Omental fat pad (tissue), 4 donors: Measurements from ENCODE around the gene ADGRG7. TPM values are rescaled to one million over a fixed set of nuclear protein-coding genes. Genes with fewer than 3 reads are reported as not detected.
A peak's percentile ranks its signal among the peaks of the same experiment; 100 is the strongest.

ENCODE experiments used
- ATAC-seq: fragments of 150-250 bp; one replicate; pipeline ENCODE4 v1.9.1; 2016; ENCODE audit warnings: mild to moderate bottlenecking, moderate library complexity; ENCODE audit not compliant: low FRiP score
- DNase-seq: peaks from one replicate; pipeline ENCODE4 v3.0.0-alpha.2; 2019; ENCODE audit warnings: low spot score
- total RNA-seq, 4 donors: library from RNA; depleted of rRNA; stranded (reverse); fragments of >200 nt; gene quantifications; one replicate each; pipeline ENCODE4 v1.1.0, GENCODE V29; 2016
- TF ChIP-seq, protein P1 (sequence below), 3 donors: fragments of 450-650 bp; IDR thresholded peaks; one replicate each; pipeline ENCODE4 v1.5.1; 2016 to 2017; ENCODE audit warnings: antibody characterized with exemption in 3 of 3, mild to moderate bottlenecking in 3 of 3, moderate library complexity in 2 of 3

Gene ADGRG7
- total RNA-seq, 4 donors from 2014 or later, result not detected

GRCh38 chr3:100702082-100702979 is 92.9 kb downstream of the ADGRG7 start:
- ATAC-seq, result no peak
- TF ChIP-seq, protein P1, sequence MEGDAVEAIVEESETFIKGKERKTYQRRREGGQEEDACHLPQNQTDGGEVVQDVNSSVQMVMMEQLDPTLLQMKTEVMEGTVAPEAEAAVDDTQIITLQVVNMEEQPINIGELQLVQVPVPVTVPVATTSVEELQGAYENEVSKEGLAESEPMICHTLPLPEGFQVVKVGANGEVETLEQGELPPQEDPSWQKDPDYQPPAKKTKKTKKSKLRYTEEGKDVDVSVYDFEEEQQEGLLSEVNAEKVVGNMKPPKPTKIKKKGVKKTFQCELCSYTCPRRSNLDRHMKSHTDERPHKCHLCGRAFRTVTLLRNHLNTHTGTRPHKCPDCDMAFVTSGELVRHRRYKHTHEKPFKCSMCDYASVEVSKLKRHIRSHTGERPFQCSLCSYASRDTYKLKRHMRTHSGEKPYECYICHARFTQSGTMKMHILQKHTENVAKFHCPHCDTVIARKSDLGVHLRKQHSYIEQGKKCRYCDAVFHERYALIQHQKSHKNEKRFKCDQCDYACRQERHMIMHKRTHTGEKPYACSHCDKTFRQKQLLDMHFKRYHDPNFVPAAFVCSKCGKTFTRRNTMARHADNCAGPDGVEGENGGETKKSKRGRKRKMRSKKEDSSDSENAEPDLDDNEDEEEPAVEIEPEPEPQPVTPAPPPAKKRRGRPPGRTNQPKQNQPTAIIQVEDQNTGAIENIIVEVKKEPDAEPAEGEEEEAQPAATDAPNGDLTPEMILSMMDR (IDR thresholded peaks at IDR 0.05), result no peak
- DNase-seq, result no peak

GRCh38 chr3:100702980-100703345 is 93.6 kb downstream of the ADGRG7 start:
- no peak for ATAC-seq
- TF ChIP-seq, protein P1 (IDR thresholded peaks at IDR 0.05), result no peak
- no peak for DNase-seq

GRCh38 chr3:100703865-100704264 is 94.5 kb downstream of the ADGRG7 start:
- ATAC-seq, result no peak
- DNase-seq, result no peak

GRCh38 chr3:100706365-100706764 is 97.0 kb downstream of the ADGRG7 start:
- DNase-seq (no peak), ATAC-seq (no peak)
- TF ChIP-seq, protein P1 (IDR thresholded peaks at IDR 0.05), result no peak

More at GRCh38 chr3:100703865-100704264, 94.5 kb downstream of the ADGRG7 start:
- TF ChIP-seq, protein P1 (IDR thresholded peaks at IDR 0.05), result no peak

DNA sequence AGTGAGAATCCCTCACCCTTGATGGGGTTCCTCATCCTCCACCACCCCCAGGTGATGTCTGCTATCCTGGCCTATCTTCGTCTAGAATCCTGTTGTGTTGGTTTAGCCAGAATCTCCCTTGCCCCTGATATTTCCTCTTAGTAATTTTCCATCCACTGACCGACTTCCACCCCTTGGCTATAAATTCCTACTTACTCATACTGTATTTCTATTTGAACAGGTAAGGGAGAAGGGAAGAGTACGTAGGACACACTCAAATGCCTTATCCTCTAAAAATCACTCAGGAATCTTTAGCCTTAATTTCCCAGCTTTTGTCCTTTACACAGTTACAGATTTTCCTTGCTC is 99.2 kb downstream of the ADGRG7 start:
- no peak for DNase-seq
- no peak for ATAC-seq

DNA sequence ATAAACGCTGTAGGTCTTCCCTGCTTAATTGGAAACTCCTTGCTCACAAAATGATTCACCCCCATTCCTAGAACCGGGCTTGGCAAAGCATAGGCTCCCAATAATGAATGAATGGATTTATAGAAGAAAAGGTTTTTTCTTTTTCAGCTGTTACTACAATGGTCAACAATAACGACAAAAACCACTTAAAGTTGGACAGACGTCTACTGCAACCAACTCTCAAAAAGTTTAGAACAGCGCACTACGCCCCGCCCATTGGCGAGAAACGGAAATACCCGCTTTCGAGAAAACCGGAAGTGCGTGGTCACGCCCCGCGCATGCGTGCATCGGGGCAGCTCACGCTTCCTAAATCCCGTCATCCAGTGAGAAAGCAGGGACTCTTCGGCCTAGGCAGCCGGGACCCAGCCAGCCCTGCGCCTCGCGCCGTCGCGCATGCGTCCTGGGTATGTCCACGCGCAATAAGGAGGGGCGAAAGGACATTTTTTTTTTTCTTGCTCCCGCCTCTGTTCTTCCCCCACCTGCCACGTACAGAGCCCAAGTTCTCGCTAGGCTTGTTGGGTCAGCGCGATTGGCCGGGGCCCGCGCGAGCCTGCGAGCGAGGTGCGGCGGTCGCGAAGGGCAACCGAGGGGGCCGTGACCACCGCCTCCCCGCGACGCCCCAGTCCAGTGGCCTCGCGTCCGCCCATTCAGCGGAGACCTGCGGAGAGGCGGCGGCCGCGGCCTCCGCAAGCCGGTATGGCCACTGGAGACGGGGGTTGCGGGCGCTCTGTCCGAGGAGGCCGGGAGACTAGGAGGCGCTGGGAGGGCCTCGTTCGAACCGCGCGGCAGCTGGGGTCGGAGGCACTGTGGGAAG is 99.8 kb downstream of the ADGRG7 start, which contains the start of gene TFG:
Gene TFG (plus strand): TSS at position 506 of the 853 bp plus-strand sequence. CDS start 4,192 bp downstream, outside the sequence.
- ATAC-seq (peak; percentile 98), DNase-seq (peak; percentile 84)
- TF ChIP-seq, protein P1 (IDR thresholded peaks at IDR 0.05), result no peak

More for the DNA sequence above, 99.2 kb downstream of the ADGRG7 start:
- TF ChIP-seq, protein P1 (IDR thresholded peaks at IDR 0.05), result no peak
